ENCODE data around the gene FLT4. TPM values are rescaled to one million over a fixed set of nuclear protein-coding genes. Genes with fewer than 3 reads are reported as not detected.

The FLT4 gene
- total and polyA plus RNA-seq, 2 of the 13 experiments (the other 11 are each of a cell fraction or from before 2014, with no cell fraction given) = not detected

DNA sequence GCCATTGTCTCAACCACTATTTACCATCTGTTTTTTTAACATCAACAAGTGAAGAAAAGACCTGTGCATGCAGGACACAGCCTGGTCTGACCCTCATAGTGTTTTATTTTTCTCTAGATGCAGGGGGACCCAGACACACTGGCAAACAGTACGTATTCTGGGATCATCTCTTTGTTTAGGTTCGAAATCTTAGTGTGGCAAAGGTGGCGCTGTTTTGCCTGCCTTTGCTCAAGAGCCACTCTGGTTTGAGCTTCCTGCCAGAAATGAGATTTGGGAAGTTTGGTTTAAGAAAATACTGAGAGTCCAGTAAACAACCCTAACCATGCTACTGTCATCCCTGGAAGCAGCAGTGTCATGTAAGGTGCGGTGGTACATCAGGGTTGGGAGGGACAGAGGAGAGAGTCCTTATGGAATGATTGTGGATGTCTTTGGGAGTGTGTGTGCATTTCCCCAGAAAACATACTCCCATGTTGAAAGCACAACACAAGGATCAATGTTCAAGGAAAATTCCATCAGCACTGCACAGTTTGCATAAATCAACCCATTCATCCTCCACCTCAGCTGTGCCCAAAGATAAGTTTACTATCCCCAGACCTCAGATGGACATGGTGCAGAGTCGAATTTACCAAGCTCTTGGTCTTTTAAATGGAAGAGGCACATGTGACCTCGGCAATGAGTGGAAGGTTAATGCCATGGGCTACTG is 34.0 kb upstream of the FLT4 start (continued):
- TF ChIP-seq, protein P1, sequence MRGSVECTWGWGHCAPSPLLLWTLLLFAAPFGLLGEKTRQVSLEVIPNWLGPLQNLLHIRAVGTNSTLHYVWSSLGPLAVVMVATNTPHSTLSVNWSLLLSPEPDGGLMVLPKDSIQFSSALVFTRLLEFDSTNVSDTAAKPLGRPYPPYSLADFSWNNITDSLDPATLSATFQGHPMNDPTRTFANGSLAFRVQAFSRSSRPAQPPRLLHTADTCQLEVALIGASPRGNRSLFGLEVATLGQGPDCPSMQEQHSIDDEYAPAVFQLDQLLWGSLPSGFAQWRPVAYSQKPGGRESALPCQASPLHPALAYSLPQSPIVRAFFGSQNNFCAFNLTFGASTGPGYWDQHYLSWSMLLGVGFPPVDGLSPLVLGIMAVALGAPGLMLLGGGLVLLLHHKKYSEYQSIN (CRISPR knock-in tag; IDR thresholded peaks at IDR 0.05; ENCODE audit: borderline replicate concordance) = no peak
- TF ChIP-seq SOX5 (CRISPR knock-in tag; IDR thresholded peaks at IDR 0.05; ENCODE audit: borderline replicate concordance) (0 out of 2 replicates have a peak, but pooled peaks have one; percentile 8), IKZF1 (IDR thresholded peaks at IDR 0.05) (no peak), CHCHD3 (CRISPR knock-in tag; IDR thresholded peaks at IDR 0.05) (no peak), ARNTL (CRISPR knock-in tag; IDR thresholded peaks at IDR 0.05) (0 out of 2 replicates have a peak, but pooled peaks have one; percentile 33), ZSCAN20 (CRISPR knock-in tag; IDR thresholded peaks at IDR 0.05; ENCODE audit: borderline replicate concordance) (no peak), REPIN1 (CRISPR knock-in tag; IDR thresholded peaks at IDR 0.05; ENCODE audit: borderline replicate concordance, low read depth) (no peak), HNRNPK (IDR thresholded peaks at IDR 0.05; ENCODE audit: low read depth, low read length, poor library complexity, severe bottlenecking) (no peak), U2AF1 (optimal IDR thresholded peaks at IDR 0.05; ENCODE audit: low read depth, low read length) (no peak), SALL1 (CRISPR knock-in tag; IDR thresholded peaks at IDR 0.05) (peak; percentile 19; the same call in 1 of the 2 replicates), FOSL2 (CRISPR knock-in tag; IDR thresholded peaks at IDR 0.05) (no peak), ZNF558 (CRISPR knock-in tag; IDR thresholded peaks at IDR 0.05; ENCODE audit: borderline replicate concordance) (no peak)
- TF ChIP-seq, protein P2, sequence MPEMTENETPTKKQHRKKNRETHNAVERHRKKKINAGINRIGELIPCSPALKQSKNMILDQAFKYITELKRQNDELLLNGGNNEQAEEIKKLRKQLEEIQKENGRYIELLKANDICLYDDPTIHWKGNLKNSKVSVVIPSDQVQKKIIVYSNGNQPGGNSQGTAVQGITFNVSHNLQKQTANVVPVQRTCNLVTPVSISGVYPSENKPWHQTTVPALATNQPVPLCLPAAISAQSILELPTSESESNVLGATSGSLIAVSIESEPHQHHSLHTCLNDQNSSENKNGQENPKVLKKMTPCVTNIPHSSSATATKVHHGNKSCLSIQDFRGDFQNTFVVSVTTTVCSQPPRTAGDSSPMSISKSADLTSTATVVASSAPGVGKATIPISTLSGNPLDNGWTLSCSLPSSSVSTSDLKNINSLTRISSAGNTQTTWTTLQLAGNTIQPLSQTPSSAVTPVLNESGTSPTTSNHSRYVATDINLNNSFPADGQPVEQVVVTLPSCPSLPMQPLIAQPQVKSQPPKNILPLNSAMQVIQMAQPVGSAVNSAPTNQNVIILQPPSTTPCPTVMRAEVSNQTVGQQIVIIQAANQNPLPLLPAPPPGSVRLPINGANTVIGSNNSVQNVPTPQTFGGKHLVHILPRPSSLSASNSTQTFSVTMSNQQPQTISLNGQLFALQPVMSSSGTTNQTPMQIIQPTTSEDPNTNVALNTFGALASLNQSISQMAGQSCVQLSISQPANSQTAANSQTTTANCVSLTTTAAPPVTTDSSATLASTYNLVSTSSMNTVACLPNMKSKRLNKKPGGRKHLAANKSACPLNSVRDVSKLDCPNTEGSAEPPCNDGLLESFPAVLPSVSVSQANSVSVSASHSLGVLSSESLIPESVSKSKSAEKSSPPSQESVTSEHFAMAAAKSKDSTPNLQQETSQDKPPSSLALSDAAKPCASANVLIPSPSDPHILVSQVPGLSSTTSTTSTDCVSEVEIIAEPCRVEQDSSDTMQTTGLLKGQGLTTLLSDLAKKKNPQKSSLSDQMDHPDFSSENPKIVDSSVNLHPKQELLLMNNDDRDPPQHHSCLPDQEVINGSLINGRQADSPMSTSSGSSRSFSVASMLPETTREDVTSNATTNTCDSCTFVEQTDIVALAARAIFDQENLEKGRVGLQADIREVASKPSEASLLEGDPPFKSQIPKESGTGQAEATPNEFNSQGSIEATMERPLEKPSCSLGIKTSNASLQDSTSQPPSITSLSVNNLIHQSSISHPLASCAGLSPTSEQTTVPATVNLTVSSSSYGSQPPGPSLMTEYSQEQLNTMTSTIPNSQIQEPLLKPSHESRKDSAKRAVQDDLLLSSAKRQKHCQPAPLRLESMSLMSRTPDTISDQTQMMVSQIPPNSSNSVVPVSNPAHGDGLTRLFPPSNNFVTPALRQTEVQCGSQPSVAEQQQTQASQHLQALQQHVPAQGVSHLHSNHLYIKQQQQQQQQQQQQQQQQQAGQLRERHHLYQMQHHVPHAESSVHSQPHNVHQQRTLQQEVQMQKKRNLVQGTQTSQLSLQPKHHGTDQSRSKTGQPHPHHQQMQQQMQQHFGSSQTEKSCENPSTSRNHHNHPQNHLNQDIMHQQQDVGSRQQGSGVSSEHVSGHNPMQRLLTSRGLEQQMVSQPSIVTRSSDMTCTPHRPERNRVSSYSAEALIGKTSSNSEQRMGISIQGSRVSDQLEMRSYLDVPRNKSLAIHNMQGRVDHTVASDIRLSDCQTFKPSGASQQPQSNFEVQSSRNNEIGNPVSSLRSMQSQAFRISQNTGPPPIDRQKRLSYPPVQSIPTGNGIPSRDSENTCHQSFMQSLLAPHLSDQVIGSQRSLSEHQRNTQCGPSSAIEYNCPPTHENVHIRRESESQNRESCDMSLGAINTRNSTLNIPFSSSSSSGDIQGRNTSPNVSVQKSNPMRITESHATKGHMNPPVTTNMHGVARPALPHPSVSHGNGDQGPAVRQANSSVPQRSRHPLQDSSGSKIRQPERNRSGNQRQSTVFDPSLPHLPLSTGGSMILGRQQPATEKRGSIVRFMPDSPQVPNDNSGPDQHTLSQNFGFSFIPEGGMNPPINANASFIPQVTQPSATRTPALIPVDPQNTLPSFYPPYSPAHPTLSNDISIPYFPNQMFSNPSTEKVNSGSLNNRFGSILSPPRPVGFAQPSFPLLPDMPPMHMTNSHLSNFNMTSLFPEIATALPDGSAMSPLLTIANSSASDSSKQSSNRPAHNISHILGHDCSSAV (CRISPR knock-in tag; IDR thresholded peaks at IDR 0.05; ENCODE audit: borderline replicate concordance) = no peak
